Hepatocyte (in vitro differentiated cells): Measurements from ENCODE around the gene KCNMA1.

Experiments
- CTCF ChIP-seq: fragments of 200-600 bp; sonication (generic); IDR thresholded peaks from 2 replicates; pipeline ENCODE4 v1.5.1; 2016; ENCODE audit warnings: antibody characterized with exemption, mild to moderate bottlenecking; ENCODE audit not compliant: poor library complexity
- EZH2 ChIP-seq: fragments of 200-600 bp; sonication (generic); IDR thresholded peaks from 2 replicates; pipeline ENCODE4 v1.6.1; 2016; ENCODE audit warnings: antibody characterized with exemption, mild to moderate bottlenecking, borderline replicate concordance
- EZH2phosphoT487 ChIP-seq: fragments of 200-600 bp; sonication (generic); IDR thresholded peaks from one replicate; pipeline ENCODE4 v1.6.1; 2018; ENCODE audit warnings: antibody characterized with exemption, mild to moderate bottlenecking, low read depth, moderate library complexity; ENCODE audit not compliant: unreplicated experiment, severe bottlenecking

- no peak for TF ChIP-seq CTCF
- no peak for TF ChIP-seq EZH2
- no peak for TF ChIP-seq EZH2phosphoT487
Measured at GRCh38 chr10:77553966-77554365, 83.6 kb downstream of the KCNMA1 start.
